ENCODE results near the gene B4GALNT3. TPM values are rescaled to one million over a fixed set of nuclear protein-coding genes. Genes with fewer than 3 reads are reported as not detected.

The B4GALNT3 gene
- total and polyA plus RNA-seq, 3 donors from 2014 or later = 16.7 to 34.6 (median 24.3) TPM

GRCh38 chr12:508145-508544 lies 48.4 kb downstream of the B4GALNT3 start:
- Histone ChIP-seq H3K4me3 (no peak overlapping the region), H3K27ac (no peak overlapping the region), H3K4me1 (no peaks in the 10 kb centered on the region), H3K36me3 (ENCODE audit: low read depth, missing control alignments) (no peaks in the 10 kb centered on the region), H3K9me3 (no peaks in the 10 kb centered on the region), H3K27me3 (no peaks in the 10 kb centered on the region)
- WGBS, 2 donors = 83 to 91% methylated on average over 2 of the region's 2 CpGs
- TF ChIP-seq POLR2A (IDR thresholded peaks at IDR 0.05) = no peak
- no peak for TF ChIP-seq CTCF (IDR thresholded peaks at IDR 0.05)
- DNase-seq = no peak
- intact Hi-C loops (cut with DNase I; ENCODE audit: low total_unique reads) = no loop called here

- H3K9me3 ChIP-seq = no peaks in the 10 kb centered on the region
Measured at GRCh38 chr12:508795-509194, 49.1 kb downstream of the B4GALNT3 start.

GRCh38 chr12:509500-509899 lies 49.8 kb downstream of the B4GALNT3 start:
- no peak for TF ChIP-seq POLR2A (IDR thresholded peaks at IDR 0.05)
- TF ChIP-seq CTCF (IDR thresholded peaks at IDR 0.05) = no peak
- DNase-seq = no peak
- intact Hi-C loops (cut with DNase I; ENCODE audit: low total_unique reads) = no loop called here
- WGBS, 2 donors = 60 to 64% methylated on average over 3 to 5 of the region's 5 CpGs
- H3K36me3 ChIP-seq (ENCODE audit: low read depth, missing control alignments) = no peaks in the 10 kb centered on the region
- no peaks in the 10 kb centered on the region for H3K27me3 ChIP-seq
- no peaks in the 10 kb centered on the region for H3K4me1 ChIP-seq
- no peak overlapping the region for H3K27ac ChIP-seq
- H3K4me3 ChIP-seq = no peak overlapping the region
- H3K9me3 ChIP-seq = no peaks in the 10 kb centered on the region

More at GRCh38 chr12:508795-509194, 49.1 kb downstream of the B4GALNT3 start:
- H3K4me3 ChIP-seq = no peak overlapping the region
- H3K27ac ChIP-seq = no peak overlapping the region
- intact Hi-C loops (cut with DNase I; ENCODE audit: low total_unique reads) = no loop called here
- no peak for DNase-seq
- H3K27me3 ChIP-seq = no peaks in the 10 kb centered on the region
- H3K36me3 ChIP-seq (ENCODE audit: low read depth, missing control alignments) = no peaks in the 10 kb centered on the region
- H3K4me1 ChIP-seq = no peaks in the 10 kb centered on the region
- WGBS, 2 donors = 85 to 87% methylated on average over 5 of the region's 5 CpGs
- TF ChIP-seq POLR2A (IDR thresholded peaks at IDR 0.05) (no peak), CTCF (IDR thresholded peaks at IDR 0.05) (no peak)

- DNase-seq = no peak
- 57 to 61% methylated on average over 12 of the region's 12 CpGs for whole genome bisulfite sequencing, 2 donors
Measured at GRCh38 chr12:510071-510825, 50.5 kb downstream of the B4GALNT3 start.

More at GRCh38 chr12:510071-510825, 50.5 kb downstream of the B4GALNT3 start:
- H3K9me3 ChIP-seq = no peaks in the 10 kb centered on the region
- H3K27ac ChIP-seq = no peak overlapping the region
- no peaks in the 10 kb centered on the region for H3K4me1 ChIP-seq
- no peaks in the 10 kb centered on the region for H3K27me3 ChIP-seq
- TF ChIP-seq POLR2A (IDR thresholded peaks at IDR 0.05) = no peak
- TF ChIP-seq CTCF (IDR thresholded peaks at IDR 0.05) = no peak
- intact Hi-C loops (cut with DNase I; ENCODE audit: low total_unique reads) = no loop called here
- H3K4me3 ChIP-seq = no peak overlapping the region
- H3K36me3 ChIP-seq (ENCODE audit: low read depth, missing control alignments) = no peaks in the 10 kb centered on the region
